K562 (cell line): Measurements from ENCODE around the gene PRKCG. TPM values are rescaled to one million over a fixed set of nuclear protein-coding genes. Genes with fewer than 3 reads are reported as not detected.

Source experiments
- ATF6 ChIP-seq: sonication (generic); formaldehyde crosslinking; IDR thresholded peaks from 2 replicates; pipeline ENCODE4 v1.4.0; 2020; ENCODE audit warnings: mild to moderate bottlenecking, missing genetic modification reagents
- HNRNPLL ChIP-seq: fragments of 200-400 bp; formaldehyde crosslinking; IDR thresholded peaks from 2 replicates; pipeline ENCODE4 v1.6.1; 2017; ENCODE audit warnings: low read length, low read depth, mild to moderate bottlenecking; ENCODE audit not compliant: poor library complexity, severe bottlenecking
- JUN ChIP-seq, 2 experiments: sonication (generic) in 1 of 2; formaldehyde crosslinking in 1 of 2; IDR thresholded peaks; 2 replicates each; pipeline versions ENCODE4 v1.6.1 to v1.8.0; 2012 to 2022; ENCODE audit warnings: borderline replicate concordance in 2 of 2, mild to moderate bottlenecking in 2 of 2, improper control_type of control experiment in 1 of 2, low read depth in 1 of 2, low read length in 1 of 2, missing genetic modification reagents in 1 of 2
- MBD2 ChIP-seq: sonication (generic); IDR thresholded peaks from 2 replicates; pipeline ENCODE4 v1.6.1; 2016; ENCODE audit warnings: low read depth, borderline replicate concordance
- PRDM10 ChIP-seq: fragments of 450-650 bp; IDR thresholded peaks from 2 replicates; pipeline ENCODE4 v1.6.1; 2018; ENCODE audit not compliant: partially characterized antibody
- RBFOX2 ChIP-seq: fragments of 200-400 bp; formaldehyde crosslinking; IDR thresholded peaks from 2 replicates; pipeline ENCODE4 v1.6.1; 2017; ENCODE audit warnings: low read depth, mild to moderate bottlenecking, low read length, moderate library complexity
- SAP30 ChIP-seq: fragments of 200-600 bp; sonication (generic); IDR thresholded peaks from 2 replicates; pipeline ENCODE4 v1.6.1; 2012; ENCODE audit warnings: borderline replicate concordance, low read depth, mild to moderate bottlenecking, moderate library complexity, low read length, control low read depth, inconsistent platforms; ENCODE audit not compliant: insufficient read depth, poor library complexity, severe bottlenecking
- TAF7 ChIP-seq: fragments of 450-650 bp; IDR thresholded peaks from 2 replicates; pipeline ENCODE4 v1.6.1; 2016; ENCODE audit warnings: missing genetic modification characterization, missing compliant biosample characterization
- VEZF1 ChIP-seq: fragments of 200-800 bp; sonication (Bioruptor generic); IDR thresholded peaks from 2 replicates; pipeline ENCODE4 v1.6.1; 2017; ENCODE audit warnings: missing genetic modification characterization, missing compliant biosample characterization
- ZNF274 ChIP-seq: IDR thresholded peaks from 2 replicates; pipeline ENCODE4 v1.6.1; 2011; ENCODE audit warnings: low read depth, mild to moderate bottlenecking, low read length, moderate library complexity, borderline replicate concordance
- ZNF277 ChIP-seq: fragments of 250-450 bp; sonication (Bioruptor Pico); IDR thresholded peaks from 2 replicates; pipeline ENCODE4 v1.8.0; 2022; ENCODE audit warnings: inconsistent platforms, mild to moderate bottlenecking, moderate library complexity, borderline replicate concordance
- ZNF395 ChIP-seq: fragments of 200-800 bp; sonication (Bioruptor generic); IDR thresholded peaks from 2 replicates; pipeline ENCODE4 v1.6.1; 2017; ENCODE audit warnings: missing genetic modification characterization, missing compliant biosample characterization
- polyA plus RNA-seq, 8 experiments: library from polyadenylated mRNA; depleted of rRNA in 4 of 8; stranded (reverse) in 5 of 8; unstranded in 3 of 8; fragments of >200 nt; fragmentation: Nextera tagmentation in 2 of 8; fragmentation: Illumina TruSeq in 1 of 8; extraction: Ambion mirVana in 2 of 8; extraction: Trizol in 1 of 8; gene quantifications; 2 replicates each; pipeline versions ENCODE4 v1.2.1 to v1.2.3, GENCODE V29; 2011 to 2014; ENCODE audit warnings: inconsistent platforms in 1 of 8, missing spikeins in 1 of 8
- total RNA-seq, 7 experiments: library from RNA; depleted of rRNA in 6 of 7; stranded (reverse); fragments of >200 nt in 6 of 7; fragmentation: Illumina TruSeq in 2 of 7; extraction: Trizol in 2 of 7; gene quantifications; 2 replicates each; pipeline versions ENCODE4 v1.2.1 to v1.2.3, GENCODE V29; 2011 to 2021; ENCODE audit warnings: low replicate concordance in 1 of 7

Gene PRKCG
- total and polyA plus RNA-seq, 9 of the 15 experiments (the other 6 are each of a cell fraction or from before 2014, with no cell fraction given) = not detected

- TF ChIP-seq VEZF1 (CRISPR knock-in tag) (peak; percentile 86), ZNF274 (no peak), ZNF395 (no peak), MBD2 (peak; percentile 52; the same call in 1 of the 2 replicates), ZNF277 (CRISPR knock-in tag) (no peak), PRDM10 (peak; percentile 96), JUN (IDR thresholded peaks at IDR 0.05; ENCODE audit: borderline replicate concordance, low read depth, low read length) (0 out of 2 replicates have a peak, but pooled peaks have one; percentile 9), JUN (CRISPR knock-in tag; IDR thresholded peaks at IDR 0.05; ENCODE audit: borderline replicate concordance) (no peak), HNRNPLL (peak; percentile 24), TAF7 (tag) (no peak), SAP30 (peak; percentile 27), ATF6 (no peak), RBFOX2 (peak; percentile 54)
Observed at GRCh38 chr19:53867225-53868090, 14.5 kb upstream of the PRKCG start, which contains the start of gene MYADM (continued).
